HEK293 (cell line): ENCODE measurements around the gene TRPV6.

Experiments used
- CTCF ChIA-PET: fragments of 350-600 bp; formaldehyde crosslinking; extraction: SDS; loops from one replicate; lab custom pipeline; 2021; ENCODE audit warnings: antibody characterized with exemption; lab: Yijun Ruan, JAX
- POLR2A ChIA-PET: fragments of 300-600 bp; formaldehyde crosslinking; extraction: SDS; loops from one replicate; lab custom pipeline; 2020; ENCODE audit warnings: antibody characterized with exemption, inconsistent platforms; lab: Yijun Ruan, JAX
- H3K27ac ChIP-seq: fragments of 200-500 bp; sonication (Bioruptor generic); 2 replicates; pipeline ENCODE4 v1.5.1; 2014; ENCODE audit warnings: low read depth, low read length, control low read depth, inconsistent platforms; ENCODE audit errors: extremely low read depth
- H3K36me3 ChIP-seq, 2 experiments: fragments of 200-500 bp in 1 of 2; sonication (Bioruptor generic) in 1 of 2; 1 replicate in 1 of 2; 2 replicates in 1 of 2; pipeline ENCODE4 v1.5.1; 2014 to 2017; ENCODE audit warnings: inconsistent platforms in 2 of 2, low read length in 2 of 2; ENCODE audit not compliant: control insufficient read depth in 2 of 2, insufficient read depth in 1 of 2
- H3K4me1 ChIP-seq: fragments of 200-500 bp; sonication (Bioruptor generic); 2 replicates; pipeline ENCODE4 v1.5.1; 2014; ENCODE audit warnings: mild to moderate bottlenecking, low read length, inconsistent platforms; ENCODE audit not compliant: control insufficient read depth, insufficient read depth
- H3K4me3 ChIP-seq: 2 replicates; pipeline ENCODE4 v1.5.1; 2011; ENCODE audit warnings: low read depth, mild to moderate bottlenecking, control low read depth, low read length, moderate library complexity
- H3K9me3 ChIP-seq: fragments of 200-500 bp; sonication (Bioruptor generic); 2 replicates; pipeline ENCODE4 v1.5.1; 2014; ENCODE audit warnings: low read depth, low read length, inconsistent platforms; ENCODE audit not compliant: control insufficient read depth, insufficient read depth
- GLIS2 ChIP-seq: fragments of 450-650 bp; formaldehyde crosslinking; IDR thresholded peaks from 2 replicates; pipeline ENCODE4 v1.5.1; 2016; ENCODE audit warnings: missing biosample characterization, missing genetic modification characterization
- KLF1 ChIP-seq: fragments of 450-650 bp; formaldehyde crosslinking; IDR thresholded peaks from 2 replicates; pipeline ENCODE4 v1.5.1; 2016; ENCODE audit warnings: missing biosample characterization, missing genetic modification characterization
- KLF7 ChIP-seq: fragments of 450-650 bp; formaldehyde crosslinking; IDR thresholded peaks from 2 replicates; pipeline ENCODE4 v1.5.1; 2016; ENCODE audit warnings: missing biosample characterization, missing genetic modification characterization, borderline replicate concordance
- SETDB1 ChIP-seq: IDR thresholded peaks from one replicate; pipeline ENCODE4 v1.6.1; 2017; ENCODE audit warnings: mild to moderate bottlenecking, low read length, moderate library complexity, mixed read lengths; ENCODE audit not compliant: insufficient read length
- SP3 ChIP-seq: fragments of 450-650 bp; formaldehyde crosslinking; IDR thresholded peaks from 2 replicates; pipeline ENCODE4 v1.5.1; 2016; ENCODE audit warnings: missing biosample characterization, missing genetic modification characterization
- WT1 ChIP-seq: fragments of 450-650 bp; formaldehyde crosslinking; IDR thresholded peaks from 2 replicates; pipeline ENCODE4 v1.5.1; 2016; ENCODE audit warnings: missing biosample characterization, missing genetic modification characterization
- ZNF133 ChIP-seq: fragments of 450-650 bp; formaldehyde crosslinking; IDR thresholded peaks from 2 replicates; pipeline ENCODE4 v1.5.1; 2016; ENCODE audit warnings: missing biosample characterization, missing genetic modification characterization
- ZNF19 ChIP-seq: fragments of 450-650 bp; formaldehyde crosslinking; IDR thresholded peaks from 2 replicates; pipeline ENCODE4; 2016; ENCODE audit warnings: missing biosample characterization, missing genetic modification characterization, low read depth
- ZNF202 ChIP-seq: fragments of 450-650 bp; formaldehyde crosslinking; IDR thresholded peaks from 2 replicates; pipeline ENCODE4 v1.5.1; 2016; ENCODE audit warnings: missing biosample characterization, missing genetic modification characterization, borderline replicate concordance
- ZNF211 ChIP-seq: fragments of 450-650 bp; formaldehyde crosslinking; IDR thresholded peaks from 2 replicates; pipeline ENCODE4 v1.5.1; 2016; ENCODE audit warnings: low read depth, missing biosample characterization, missing genetic modification characterization
- ZNF239 ChIP-seq: fragments of 450-650 bp; formaldehyde crosslinking; IDR thresholded peaks from 2 replicates; pipeline ENCODE4 v1.5.1; 2016; ENCODE audit warnings: missing biosample characterization, missing genetic modification characterization
- ZNF274 ChIP-seq, 2 experiments: fragments of 200-500 bp in 1 of 2; fragments of 450-650 bp in 1 of 2; sonication (Bioruptor generic) in 1 of 2; formaldehyde crosslinking in 1 of 2; IDR thresholded peaks; 2 replicates each; pipeline versions ENCODE4 v1.5.1 to v1.6.1; 2014 to 2016; ENCODE audit warnings: borderline replicate concordance in 1 of 2, inconsistent platforms in 1 of 2, low read length in 1 of 2, missing biosample characterization in 1 of 2, missing genetic modification characterization in 1 of 2
- ZNF292 ChIP-seq: fragments of 450-650 bp; formaldehyde crosslinking; IDR thresholded peaks from 2 replicates; pipeline ENCODE4 v1.5.1; 2016; ENCODE audit warnings: low read depth, missing biosample characterization, missing genetic modification characterization, borderline replicate concordance
- ZNF324 ChIP-seq: fragments of 450-650 bp; formaldehyde crosslinking; IDR thresholded peaks from 2 replicates; pipeline ENCODE4 v1.5.1; 2016; ENCODE audit warnings: missing biosample characterization, missing genetic modification characterization
- ZNF335 ChIP-seq: fragments of 450-650 bp; formaldehyde crosslinking; conservative IDR thresholded peaks from 2 replicates; pipeline ENCODE4 v1.5.1; 2016; ENCODE audit warnings: missing biosample characterization, missing genetic modification characterization
- ZNF394 ChIP-seq: fragments of 450-650 bp; formaldehyde crosslinking; IDR thresholded peaks from 2 replicates; pipeline ENCODE4 v1.5.1; 2016; ENCODE audit warnings: missing biosample characterization, missing genetic modification characterization, mild to moderate bottlenecking, moderate library complexity, borderline replicate concordance
- ZNF416 ChIP-seq: fragments of 450-650 bp; formaldehyde crosslinking; IDR thresholded peaks from 2 replicates; pipeline ENCODE4 v1.5.1; 2016; ENCODE audit warnings: missing biosample characterization, missing genetic modification characterization
- ZNF521 ChIP-seq: fragments of 450-650 bp; formaldehyde crosslinking; IDR thresholded peaks from 2 replicates; pipeline ENCODE4 v1.5.1; 2017; ENCODE audit warnings: missing biosample characterization, mild to moderate bottlenecking, missing genetic modification characterization
- ZNF530 ChIP-seq: fragments of 450-650 bp; formaldehyde crosslinking; IDR thresholded peaks from 2 replicates; pipeline ENCODE4 v1.5.1; 2016; ENCODE audit warnings: low read depth, missing biosample characterization, missing genetic modification characterization
- ZNF560 ChIP-seq: fragments of 450-650 bp; formaldehyde crosslinking; IDR thresholded peaks from 2 replicates; pipeline ENCODE4 v1.5.1; 2017; ENCODE audit warnings: missing biosample characterization, missing genetic modification characterization, borderline replicate concordance
- ZNF561 ChIP-seq: fragments of 450-650 bp; IDR thresholded peaks from 2 replicates; pipeline ENCODE4 v1.5.1; 2018; ENCODE audit warnings: missing biosample characterization, missing genetic modification characterization, borderline replicate concordance
- ZNF600 ChIP-seq: fragments of 450-650 bp; formaldehyde crosslinking; IDR thresholded peaks from 2 replicates; pipeline ENCODE4 v1.5.1; 2016; ENCODE audit warnings: missing biosample characterization, missing genetic modification characterization
- ZNF623 ChIP-seq: fragments of 450-650 bp; formaldehyde crosslinking; IDR thresholded peaks from 2 replicates; pipeline ENCODE4 v1.5.1; 2016; ENCODE audit warnings: missing biosample characterization, missing genetic modification characterization
- ZNF629 ChIP-seq: fragments of 450-650 bp; formaldehyde crosslinking; IDR thresholded peaks from 2 replicates; pipeline ENCODE4 v1.5.1; 2017; ENCODE audit warnings: missing biosample characterization, missing genetic modification characterization
- ZNF791 ChIP-seq: fragments of 450-650 bp; formaldehyde crosslinking; IDR thresholded peaks from 2 replicates; pipeline ENCODE4 v1.5.1; 2016; ENCODE audit warnings: missing biosample characterization, missing genetic modification characterization
- ZNF792 ChIP-seq: fragments of 450-650 bp; formaldehyde crosslinking; IDR thresholded peaks from 2 replicates; pipeline ENCODE4 v1.5.1; 2016; ENCODE audit warnings: missing biosample characterization, missing genetic modification characterization
- TF ChIP-seq, protein P1 (sequence below): fragments of 450-650 bp; formaldehyde crosslinking; IDR thresholded peaks from 2 replicates; pipeline ENCODE4 v1.5.1; 2016; ENCODE audit warnings: missing biosample characterization, missing genetic modification characterization, borderline replicate concordance
- TF ChIP-seq, protein P2 (sequence below): fragments of 450-650 bp; formaldehyde crosslinking; conservative IDR thresholded peaks from 2 replicates; pipeline ENCODE4 v1.5.1; 2016; ENCODE audit warnings: low read depth, missing biosample characterization, missing genetic modification characterization
- TF ChIP-seq, protein P3 (sequence below): fragments of 450-650 bp; formaldehyde crosslinking; IDR thresholded peaks from 2 replicates; pipeline ENCODE4 v1.5.1; 2016; ENCODE audit warnings: missing biosample characterization, missing genetic modification characterization
- TF ChIP-seq, protein P4 (sequence below): fragments of 450-650 bp; formaldehyde crosslinking; IDR thresholded peaks from 2 replicates; pipeline ENCODE4 v1.5.1; 2017; ENCODE audit warnings: missing biosample characterization, mild to moderate bottlenecking, missing genetic modification characterization, moderate library complexity

Gene TRPV6

DNA sequence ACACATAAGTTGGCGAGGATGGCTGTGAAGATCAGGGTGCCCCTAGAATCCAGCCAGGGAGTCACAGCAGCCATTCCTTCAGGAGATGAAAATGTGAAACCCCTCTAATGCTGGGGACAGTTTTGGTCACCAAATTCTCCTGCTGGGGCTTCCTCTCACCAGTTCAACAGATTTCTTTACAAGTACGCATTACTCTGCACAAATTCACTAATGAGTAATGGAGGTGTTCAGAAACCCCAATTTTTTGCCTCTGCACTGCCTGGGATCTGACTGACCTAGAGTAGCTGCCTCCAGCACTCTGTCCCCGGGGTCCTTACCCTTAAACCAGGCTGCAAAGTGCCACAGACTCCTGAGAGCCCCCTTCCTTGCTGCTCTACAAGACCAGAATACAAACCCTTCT, 31.9 kb upstream of the TRPV6 start:
- POLR2A ChIA-PET = no interaction called here
- CTCF ChIA-PET = no interaction called here

DNA sequence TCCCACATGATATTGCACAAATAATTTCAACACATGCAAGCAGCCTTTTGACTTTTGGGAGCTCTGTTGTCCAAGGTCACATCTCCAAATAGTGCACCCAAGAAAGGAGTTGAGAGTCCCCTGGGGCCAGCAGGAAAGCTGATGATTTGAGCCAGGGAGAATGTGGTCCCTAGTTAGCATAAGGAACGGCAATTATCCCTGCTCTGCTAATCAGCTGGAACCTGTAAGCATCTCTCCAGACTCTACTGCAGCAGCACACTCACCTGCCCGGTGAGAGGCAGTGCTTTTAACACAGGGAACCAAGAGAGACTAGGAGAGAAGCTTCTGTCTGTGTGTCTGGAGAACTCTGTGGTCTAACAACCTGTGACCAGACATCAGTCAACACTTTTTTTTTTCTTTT, 31.0 kb upstream of the TRPV6 start:
- no peaks in the 10 kb centered on the region for H3K9me3 ChIP-seq
- ChIA-PET POLR2A (interaction anchor here (0.6 kb wide), 1 partner anchor 392 kb away, joined by 3 read pairs; no protein-coding TSS in a partner anchor), CTCF (interaction anchor here (0.7 to 2.3 kb wide), 5 partner anchors 9 to 298 kb away, joined by 3 to 14 read pairs (median 4); partner anchors contain the start of gene TRPV5)
- no peaks in the 10 kb centered on the region for H3K4me1 ChIP-seq
- H3K36me3 ChIP-seq = no peaks in the 10 kb centered on the region
- no peak overlapping the region for H3K4me3 ChIP-seq
- H3K27ac ChIP-seq = no peak overlapping the region
- TF ChIP-seq ZNF416 (tag by site-specific recombination) (no peak), GLIS2 (no peak), ZNF239 (no peak), ZNF19 (tag by site-specific recombination) (no peak), ZNF561 (tag by site-specific recombination) (no peak), ZNF600 (no peak), ZNF202 (tag by site-specific recombination) (no peak), KLF7 (tag by site-specific recombination) (no peak), ZNF394 (tag by site-specific recombination) (no peak), WT1 (tag by site-specific recombination) (no peak), ZNF560 (tag by site-specific recombination) (no peak), ZNF629 (tag by site-specific recombination) (no peak), ZNF211 (tag by site-specific recombination) (no peak)
- TF ChIP-seq, protein P1, sequence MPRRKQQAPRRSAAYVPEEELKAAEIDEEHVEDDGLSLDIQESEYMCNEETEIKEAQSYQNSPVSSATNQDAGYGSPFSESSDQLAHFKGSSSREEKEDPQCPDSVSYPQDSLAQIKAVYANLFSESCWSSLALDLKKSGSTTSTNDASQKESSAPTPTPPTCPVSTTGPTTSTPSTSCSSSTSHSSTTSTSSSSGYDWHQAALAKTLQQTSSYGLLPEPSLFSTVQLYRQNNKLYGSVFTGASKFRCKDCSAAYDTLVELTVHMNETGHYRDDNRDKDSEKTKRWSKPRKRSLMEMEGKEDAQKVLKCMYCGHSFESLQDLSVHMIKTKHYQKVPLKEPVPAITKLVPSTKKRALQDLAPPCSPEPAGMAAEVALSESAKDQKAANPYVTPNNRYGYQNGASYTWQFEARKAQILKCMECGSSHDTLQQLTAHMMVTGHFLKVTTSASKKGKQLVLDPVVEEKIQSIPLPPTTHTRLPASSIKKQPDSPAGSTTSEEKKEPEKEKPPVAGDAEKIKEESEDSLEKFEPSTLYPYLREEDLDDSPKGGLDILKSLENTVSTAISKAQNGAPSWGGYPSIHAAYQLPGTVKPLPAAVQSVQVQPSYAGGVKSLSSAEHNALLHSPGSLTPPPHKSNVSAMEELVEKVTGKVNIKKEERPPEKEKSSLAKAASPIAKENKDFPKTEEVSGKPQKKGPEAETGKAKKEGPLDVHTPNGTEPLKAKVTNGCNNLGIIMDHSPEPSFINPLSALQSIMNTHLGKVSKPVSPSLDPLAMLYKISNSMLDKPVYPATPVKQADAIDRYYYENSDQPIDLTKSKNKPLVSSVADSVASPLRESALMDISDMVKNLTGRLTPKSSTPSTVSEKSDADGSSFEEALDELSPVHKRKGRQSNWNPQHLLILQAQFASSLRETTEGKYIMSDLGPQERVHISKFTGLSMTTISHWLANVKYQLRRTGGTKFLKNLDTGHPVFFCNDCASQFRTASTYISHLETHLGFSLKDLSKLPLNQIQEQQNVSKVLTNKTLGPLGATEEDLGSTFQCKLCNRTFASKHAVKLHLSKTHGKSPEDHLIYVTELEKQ (tag by site-specific recombination) = no peak

More for the DNA sequence above, 31.9 kb upstream of the TRPV6 start:
- H3K36me3 ChIP-seq = no peaks in the 10 kb centered on the region
- no peak for TF ChIP-seq KLF1 (tag by site-specific recombination)
- no peak for TF ChIP-seq SETDB1
- TF ChIP-seq ZNF324 = no peak
- TF ChIP-seq GLIS2 = no peak
- TF ChIP-seq ZNF792 (tag by site-specific recombination) = no peak
- no peak for TF ChIP-seq SP3 (tag by site-specific recombination)
- TF ChIP-seq, protein P2, sequence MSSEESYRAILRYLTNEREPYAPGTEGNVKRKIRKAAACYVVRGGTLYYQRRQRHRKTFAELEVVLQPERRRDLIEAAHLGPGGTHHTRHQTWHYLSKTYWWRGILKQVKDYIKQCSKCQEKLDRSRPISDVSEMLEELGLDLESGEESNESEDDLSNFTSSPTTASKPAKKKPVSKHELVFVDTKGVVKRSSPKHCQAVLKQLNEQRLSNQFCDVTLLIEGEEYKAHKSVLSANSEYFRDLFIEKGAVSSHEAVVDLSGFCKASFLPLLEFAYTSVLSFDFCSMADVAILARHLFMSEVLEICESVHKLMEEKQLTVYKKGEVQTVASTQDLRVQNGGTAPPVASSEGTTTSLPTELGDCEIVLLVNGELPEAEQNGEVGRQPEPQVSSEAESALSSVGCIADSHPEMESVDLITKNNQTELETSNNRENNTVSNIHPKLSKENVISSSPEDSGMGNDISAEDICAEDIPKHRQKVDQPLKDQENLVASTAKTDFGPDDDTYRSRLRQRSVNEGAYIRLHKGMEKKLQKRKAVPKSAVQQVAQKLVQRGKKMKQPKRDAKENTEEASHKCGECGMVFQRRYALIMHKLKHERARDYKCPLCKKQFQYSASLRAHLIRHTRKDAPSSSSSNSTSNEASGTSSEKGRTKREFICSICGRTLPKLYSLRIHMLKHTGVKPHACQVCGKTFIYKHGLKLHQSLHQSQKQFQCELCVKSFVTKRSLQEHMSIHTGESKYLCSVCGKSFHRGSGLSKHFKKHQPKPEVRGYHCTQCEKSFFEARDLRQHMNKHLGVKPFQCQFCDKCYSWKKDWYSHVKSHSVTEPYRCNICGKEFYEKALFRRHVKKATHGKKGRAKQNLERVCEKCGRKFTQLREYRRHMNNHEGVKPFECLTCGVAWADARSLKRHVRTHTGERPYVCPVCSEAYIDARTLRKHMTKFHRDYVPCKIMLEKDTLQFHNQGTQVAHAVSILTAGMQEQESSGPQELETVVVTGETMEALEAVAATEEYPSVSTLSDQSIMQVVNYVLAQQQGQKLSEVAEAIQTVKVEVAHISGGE (tag by site-specific recombination) = no peak
- TF ChIP-seq, protein P3, sequence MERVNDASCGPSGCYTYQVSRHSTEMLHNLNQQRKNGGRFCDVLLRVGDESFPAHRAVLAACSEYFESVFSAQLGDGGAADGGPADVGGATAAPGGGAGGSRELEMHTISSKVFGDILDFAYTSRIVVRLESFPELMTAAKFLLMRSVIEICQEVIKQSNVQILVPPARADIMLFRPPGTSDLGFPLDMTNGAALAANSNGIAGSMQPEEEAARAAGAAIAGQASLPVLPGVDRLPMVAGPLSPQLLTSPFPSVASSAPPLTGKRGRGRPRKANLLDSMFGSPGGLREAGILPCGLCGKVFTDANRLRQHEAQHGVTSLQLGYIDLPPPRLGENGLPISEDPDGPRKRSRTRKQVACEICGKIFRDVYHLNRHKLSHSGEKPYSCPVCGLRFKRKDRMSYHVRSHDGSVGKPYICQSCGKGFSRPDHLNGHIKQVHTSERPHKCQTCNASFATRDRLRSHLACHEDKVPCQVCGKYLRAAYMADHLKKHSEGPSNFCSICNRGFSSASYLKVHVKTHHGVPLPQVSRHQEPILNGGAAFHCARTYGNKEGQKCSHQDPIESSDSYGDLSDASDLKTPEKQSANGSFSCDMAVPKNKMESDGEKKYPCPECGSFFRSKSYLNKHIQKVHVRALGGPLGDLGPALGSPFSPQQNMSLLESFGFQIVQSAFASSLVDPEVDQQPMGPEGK (tag by site-specific recombination) = no peak
- TF ChIP-seq ZNF274 (IDR thresholded peaks at IDR 0.05; ENCODE audit: low read length) = no peak
- TF ChIP-seq ZNF274 (tag by site-specific recombination; IDR thresholded peaks at IDR 0.05; ENCODE audit: borderline replicate concordance) = no peak
- no peak for TF ChIP-seq ZNF530
- no peak for TF ChIP-seq ZNF623 (tag by site-specific recombination)
- TF ChIP-seq ZNF521 (tag by site-specific recombination) = no peak
- TF ChIP-seq, protein P4, sequence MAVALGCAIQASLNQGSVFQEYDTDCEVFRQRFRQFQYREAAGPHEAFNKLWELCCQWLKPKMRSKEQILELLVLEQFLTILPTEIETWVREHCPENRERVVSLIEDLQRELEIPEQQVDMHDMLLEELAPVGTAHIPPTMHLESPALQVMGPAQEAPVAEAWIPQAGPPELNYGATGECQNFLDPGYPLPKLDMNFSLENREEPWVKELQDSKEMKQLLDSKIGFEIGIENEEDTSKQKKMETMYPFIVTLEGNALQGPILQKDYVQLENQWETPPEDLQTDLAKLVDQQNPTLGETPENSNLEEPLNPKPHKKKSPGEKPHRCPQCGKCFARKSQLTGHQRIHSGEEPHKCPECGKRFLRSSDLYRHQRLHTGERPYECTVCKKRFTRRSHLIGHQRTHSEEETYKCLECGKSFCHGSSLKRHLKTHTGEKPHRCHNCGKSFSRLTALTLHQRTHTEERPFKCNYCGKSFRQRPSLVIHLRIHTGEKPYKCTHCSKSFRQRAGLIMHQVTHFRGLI = no peak
- no peak for TF ChIP-seq ZNF791 (tag by site-specific recombination)
- TF ChIP-seq ZNF133 (tag by site-specific recombination) = no peak
- TF ChIP-seq ZNF292 (tag by site-specific recombination) = no peak
- TF ChIP-seq ZNF335 (tag by site-specific recombination) = no peak
- TF ChIP-seq ZNF202 (tag by site-specific recombination) = no peak
- TF ChIP-seq, all 188 proteins: peak for 0
- Histone ChIP-seq H3K9me3 (no peaks in the 10 kb centered on the region), H3K27ac (no peak overlapping the region), H3K4me1 (no peaks in the 10 kb centered on the region), H3K4me3 (no peak overlapping the region)
